HG02885 (cell line): Measurements from ENCODE around the gene IKZF1.

ENCODE experiments used
- ATAC-seq: cut with Tn5 transposase; IDR thresholded peaks from one replicate; pipeline ENCODE4 v1.9.1; 2021; ENCODE audit warnings: mild to moderate bottlenecking; ENCODE audit not compliant: unreplicated experiment, poor library complexity

IKZF1 gene

DNA sequence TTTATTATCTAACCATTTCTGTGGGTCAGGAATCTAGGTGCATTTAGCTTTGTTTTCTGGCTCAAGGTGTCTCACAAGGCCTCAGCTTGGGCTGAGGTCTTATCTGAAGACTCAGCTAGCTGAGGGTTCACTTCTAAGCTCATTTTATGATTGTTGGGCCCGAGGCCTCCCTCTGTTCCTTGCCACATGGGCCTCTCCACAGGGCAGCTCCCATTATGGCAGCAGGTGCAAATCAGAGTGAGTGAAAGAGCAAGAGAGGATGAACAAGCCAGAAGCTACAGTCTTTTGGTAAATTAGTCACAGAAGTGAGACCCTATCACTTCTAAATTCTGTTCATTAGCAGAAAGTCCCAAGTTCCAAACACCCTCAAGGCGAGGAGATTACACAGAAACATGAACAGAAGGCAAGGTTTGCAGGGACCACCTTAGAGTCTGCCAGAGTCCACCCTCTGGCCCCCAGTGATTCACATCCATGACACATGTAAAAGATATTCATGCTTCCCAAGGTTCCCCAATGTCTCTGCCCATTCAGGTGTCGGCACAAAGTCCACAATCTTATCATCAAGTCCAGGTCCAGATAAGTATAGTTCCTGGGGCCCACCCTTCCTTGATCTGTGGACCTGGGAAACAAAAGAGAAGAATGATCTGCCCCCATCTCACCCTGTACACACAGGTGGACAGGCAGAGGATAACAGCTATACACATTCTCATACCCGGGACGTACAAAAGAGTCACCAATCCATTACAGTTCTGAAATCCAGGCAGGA lies 121.9 kb downstream of the IKZF1 start:
- no peak for ATAC-seq

DNA sequence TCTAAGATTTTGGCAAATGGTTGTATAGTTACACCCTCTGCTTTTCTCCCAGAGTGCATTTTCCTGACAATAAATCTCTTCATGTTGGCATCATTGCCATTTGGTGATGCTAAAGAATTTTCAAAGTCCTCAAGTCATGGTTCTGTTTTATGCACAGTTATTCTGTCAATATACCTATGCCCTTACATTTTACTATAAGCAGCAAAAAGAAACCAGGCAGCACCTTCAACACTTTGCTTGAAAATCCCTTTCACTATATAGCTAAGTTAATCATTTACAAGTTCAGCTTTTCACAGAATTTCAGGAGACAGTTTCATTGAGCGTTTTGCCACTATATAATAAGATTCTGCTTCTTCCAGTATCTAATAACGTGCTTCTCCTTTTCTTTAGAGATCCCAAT lies 123.0 kb downstream of the IKZF1 start:
- no peak for ATAC-seq

DNA sequence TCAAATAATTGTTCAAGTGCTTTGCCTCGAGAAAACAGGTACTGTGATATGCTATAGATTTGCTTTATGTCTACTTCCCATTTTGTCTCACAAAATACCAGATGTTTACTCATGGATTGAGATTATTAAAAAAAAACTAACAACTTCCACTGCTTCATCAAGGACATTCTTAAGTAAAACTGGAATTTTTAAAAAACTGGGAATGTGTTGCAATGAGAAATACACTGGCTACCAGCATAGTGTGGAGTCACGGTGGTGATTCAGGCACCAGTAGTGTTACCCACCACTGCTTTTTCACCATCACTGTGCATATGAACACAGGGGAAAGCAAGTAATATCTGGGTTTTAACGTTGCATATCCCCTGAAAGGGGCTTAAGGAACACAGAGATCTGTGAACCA lies 124.4 kb downstream of the IKZF1 start:
- ATAC-seq, result no peak

DNA sequence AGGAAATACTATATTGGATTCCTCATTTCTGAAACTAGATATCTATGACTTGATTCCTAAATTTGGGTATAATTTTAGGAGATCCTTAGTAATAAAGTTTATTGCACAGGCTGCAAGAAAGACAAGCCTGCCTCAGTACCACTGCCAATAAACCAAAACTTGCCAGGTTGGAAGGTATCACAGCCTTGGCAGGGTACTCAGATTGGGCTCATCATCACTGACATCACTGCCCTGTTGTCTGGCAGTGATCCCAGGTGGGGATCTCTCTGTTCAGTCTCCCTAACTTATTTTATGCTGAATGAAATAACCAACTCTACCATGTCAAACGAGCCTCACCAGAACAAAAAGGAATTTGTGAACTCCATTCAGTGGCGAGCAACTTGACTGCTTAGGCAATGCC lies 126.8 kb downstream of the IKZF1 start:
- no peak for ATAC-seq

DNA sequence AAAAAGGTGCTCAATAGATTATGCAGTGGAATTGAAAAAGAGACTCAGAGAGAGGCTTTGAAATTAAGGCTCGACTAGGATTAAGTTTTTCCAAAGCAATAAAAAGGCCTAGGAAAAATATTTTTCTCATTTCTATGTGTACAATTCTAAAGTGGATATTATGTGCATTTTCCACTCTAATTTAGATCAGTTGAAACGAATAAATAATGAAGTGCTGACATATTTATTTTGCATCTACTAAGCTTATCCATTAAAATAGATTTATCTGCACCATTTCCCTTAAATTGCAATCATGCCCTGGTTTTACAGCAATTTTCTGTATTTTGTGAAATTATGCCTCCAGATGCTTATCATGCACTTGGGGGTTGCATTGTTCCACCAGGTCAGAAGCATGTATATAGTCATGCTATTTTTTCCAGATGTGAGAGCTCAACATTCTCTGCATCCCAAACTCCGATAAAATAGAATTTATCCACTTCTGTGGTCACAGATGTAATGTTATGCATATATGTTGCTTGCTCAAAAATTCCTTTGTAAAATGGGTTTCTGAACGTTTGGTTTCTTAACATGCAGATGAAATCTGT lies 127.3 kb downstream of the IKZF1 start:
- no peak for ATAC-seq

DNA sequence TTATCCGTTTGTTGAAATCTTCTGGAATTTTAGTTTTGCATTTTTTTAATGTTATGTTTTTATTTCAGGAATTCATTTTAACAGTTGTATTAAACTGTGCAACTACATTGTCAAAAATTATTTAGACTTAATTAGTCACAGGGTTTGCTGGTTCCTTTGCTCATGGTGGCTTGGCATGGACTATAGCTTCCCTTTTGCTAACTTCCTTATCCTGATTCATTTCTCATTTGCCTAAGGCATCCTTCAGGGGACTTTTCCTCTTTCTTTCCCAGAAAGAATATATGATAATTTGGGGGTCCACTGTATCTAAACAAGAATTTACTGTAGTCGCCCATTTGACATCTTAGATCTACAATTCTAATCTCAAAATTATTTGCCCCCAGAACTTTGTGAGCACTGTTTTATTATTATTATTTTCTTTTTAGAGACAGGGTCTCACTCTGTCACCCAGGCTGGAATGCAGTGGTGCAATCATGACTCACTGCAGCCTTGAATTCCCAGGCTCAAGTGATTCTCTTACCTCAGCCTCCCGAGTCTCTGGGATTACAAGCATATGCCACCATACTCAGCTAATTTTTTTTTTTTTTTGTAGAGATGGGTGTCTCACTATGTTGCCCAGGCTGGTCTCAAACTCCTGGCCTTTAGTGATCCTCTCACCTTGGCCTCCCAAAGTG lies 131.8 kb downstream of the IKZF1 start:
- ATAC-seq, result no peak

DNA sequence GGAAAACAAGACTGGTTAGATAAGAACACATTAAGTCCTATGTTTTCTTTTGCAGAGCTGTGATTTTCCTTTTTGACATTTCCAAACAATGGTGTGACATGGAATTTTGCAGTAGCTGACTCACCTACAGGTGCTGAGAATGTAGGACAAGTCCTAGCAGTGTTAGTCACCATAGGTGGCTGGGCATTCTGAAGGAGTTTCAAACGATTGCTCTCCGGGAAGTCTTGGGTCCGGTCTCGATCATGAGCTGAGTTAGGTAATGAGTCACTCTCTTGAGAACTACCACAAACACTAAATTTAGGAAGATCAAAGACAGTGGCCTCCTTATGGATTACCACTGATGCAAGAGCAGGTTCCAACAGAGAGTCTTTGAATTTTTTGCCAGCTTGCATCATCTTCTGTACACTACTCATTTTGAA lies 142.0 kb downstream of the IKZF1 start:
- ATAC-seq, result peak; percentile 47

DNA sequence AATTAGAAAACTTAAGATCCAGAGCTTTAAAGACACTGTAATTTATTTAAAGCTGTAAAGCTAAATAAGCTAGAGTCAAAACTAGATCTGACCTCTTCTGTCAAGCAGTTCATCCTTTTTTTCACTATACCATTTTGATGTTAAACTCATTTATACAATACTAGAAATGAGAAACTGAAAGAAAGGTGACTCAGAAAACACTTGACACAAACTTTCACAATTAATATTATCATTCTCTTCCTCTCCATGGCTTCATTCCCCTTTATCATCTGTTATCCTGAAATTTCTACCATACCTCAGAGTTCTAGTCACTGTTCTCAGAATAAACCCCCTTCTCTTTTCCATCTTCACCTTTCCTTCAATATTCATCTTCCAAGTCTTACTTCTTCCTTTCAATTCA lies 144.3 kb downstream of the IKZF1 start:
- peak; percentile 19 for ATAC-seq

DNA sequence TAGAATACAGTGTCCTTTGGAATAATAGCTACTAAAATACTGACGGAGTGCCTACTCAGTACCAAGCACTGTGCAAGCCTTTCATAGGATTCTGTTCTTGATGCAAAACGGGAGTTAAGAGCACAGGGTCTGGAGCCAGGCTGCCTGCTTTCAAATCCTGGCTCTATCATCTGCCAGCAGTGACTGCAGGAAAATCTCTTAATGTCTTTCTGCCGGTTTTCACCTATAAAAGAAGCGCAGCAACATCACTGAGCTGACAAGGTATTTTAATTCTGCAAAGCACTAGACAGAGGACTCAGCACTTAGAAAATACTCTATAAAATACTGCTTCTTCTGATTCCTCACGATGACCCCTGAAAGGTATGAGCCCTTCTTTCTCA lies 145.0 kb downstream of the IKZF1 start:
- no peak for ATAC-seq

DNA sequence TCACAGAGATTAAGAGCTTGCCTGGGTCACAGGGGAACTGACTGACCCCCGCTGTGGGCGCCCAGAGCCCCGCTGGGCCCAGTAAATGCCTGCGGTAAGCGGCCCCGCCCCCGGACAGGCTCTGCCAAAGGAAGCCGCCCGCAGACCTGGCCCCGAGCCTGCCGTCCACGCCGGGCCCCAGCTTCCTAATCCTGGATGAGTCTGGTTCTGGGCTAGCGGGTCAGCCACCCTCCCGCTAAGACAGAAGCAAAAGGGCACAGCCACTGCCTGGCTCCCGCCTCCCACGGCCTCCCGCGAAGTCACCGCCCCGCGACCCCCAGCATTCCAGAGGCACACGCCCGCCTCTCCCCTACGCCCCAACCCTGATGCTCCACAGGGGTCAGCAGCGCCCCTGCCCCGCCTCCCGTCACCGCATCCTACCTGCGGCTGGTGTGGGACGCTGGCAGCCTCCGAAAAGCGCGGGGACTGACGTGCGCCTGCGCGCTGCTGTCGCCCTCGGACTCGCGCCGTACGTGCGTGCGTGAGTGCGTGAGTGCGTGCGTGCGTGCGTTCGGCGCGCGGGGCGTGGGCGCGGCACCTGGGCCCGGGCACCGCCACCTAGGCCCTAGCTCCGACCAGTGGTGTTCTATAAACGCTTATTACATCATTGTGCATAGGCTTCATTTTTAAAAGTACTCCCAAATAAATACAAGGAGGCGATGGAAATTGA lies 145.5 kb downstream of the IKZF1 start, which contains the start of gene FIGNL1:
Gene FIGNL1, minus strand, starts transcription at position 470 of the 709 bp plus-strand sequence. CDS start 3,063 bp downstream, outside the sequence.
- ATAC-seq, result peak; percentile 83

DNA sequence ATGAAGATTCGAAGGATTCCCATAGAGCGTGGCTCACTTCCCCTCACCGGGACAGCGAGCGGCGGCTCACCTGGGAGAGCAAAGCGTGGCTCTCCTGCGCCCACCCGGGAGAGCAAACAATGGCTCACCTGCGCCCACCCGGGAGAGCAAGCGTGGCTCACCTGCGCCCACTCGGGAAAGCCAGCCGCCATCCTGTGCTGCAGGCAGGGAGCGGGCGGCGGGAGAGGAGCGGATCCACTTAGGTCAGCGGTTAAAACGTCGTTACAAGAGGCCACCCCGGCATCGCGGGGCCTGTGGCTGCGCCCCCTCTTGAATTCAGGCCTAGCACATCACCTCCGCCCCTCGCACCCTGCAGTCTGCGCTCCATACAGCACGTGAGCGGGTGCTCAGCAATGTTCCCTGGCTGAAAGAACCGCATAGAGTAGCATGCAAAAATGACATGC lies 146.1 kb downstream of the IKZF1 start:
- ATAC-seq, result peak; percentile 17
